AG08395 (cell line): ENCODE results near the gene SEZ6.
"Not testable (repeated sequence)": the region's sequence is repeated elsewhere in the genome, so short reads cannot be mapped to it uniquely, and the experiment has no call there.

Experiments used
- DNase-seq: peaks from one replicate; pipeline ENCODE4 v3.0.0; 2012; ENCODE audit warnings: mixed read lengths, low spot score

SEZ6 gene

GRCh38 chr17:28935744-28936460, 69.9 kb downstream of the SEZ6 start:
- no peak for DNase-seq

GRCh38 chr17:28934508-28934907, 71.3 kb downstream of the SEZ6 start:
- not testable (repeated sequence) for DNase-seq

DNA sequence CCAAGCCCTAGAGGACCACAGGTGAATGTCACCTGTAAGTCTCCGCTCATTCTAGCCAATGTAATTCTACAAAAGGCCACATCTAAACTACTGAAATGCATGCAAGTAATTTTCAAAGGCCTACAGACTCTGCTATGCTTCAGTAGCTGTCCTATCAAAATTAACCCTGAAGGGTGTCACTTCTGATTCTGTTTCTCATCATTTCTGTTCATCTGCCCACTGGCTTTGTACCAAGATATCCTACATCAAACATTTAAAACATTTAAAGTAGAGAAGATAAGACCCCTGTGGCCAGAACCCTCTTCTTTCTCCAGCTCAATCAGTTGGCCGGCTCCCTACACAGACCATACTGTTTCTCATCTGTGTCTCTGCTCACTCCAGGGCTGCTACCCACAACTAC, 76.0 kb downstream of the SEZ6 start:
- DNase-seq: no peak

DNA sequence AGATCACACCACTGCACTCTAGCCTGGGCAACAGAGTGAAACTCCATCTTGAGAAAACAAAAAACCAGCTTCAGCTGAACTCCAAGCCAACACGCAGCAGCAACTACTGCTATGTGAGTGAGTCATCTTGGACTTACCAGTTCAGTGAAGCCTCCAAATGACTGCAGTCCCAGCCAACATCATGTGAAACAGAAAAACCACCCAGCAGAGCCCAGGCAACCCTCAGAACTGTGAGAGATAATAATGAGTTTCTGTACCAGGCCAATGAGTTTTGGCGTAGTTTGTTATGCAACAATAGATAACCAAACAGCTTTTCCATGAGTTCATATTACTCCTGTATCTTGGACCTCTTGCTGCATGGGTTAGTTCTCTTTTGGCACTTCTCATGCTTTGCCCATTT, 77.8 kb downstream of the SEZ6 start:
- no peak for DNase-seq

DNA sequence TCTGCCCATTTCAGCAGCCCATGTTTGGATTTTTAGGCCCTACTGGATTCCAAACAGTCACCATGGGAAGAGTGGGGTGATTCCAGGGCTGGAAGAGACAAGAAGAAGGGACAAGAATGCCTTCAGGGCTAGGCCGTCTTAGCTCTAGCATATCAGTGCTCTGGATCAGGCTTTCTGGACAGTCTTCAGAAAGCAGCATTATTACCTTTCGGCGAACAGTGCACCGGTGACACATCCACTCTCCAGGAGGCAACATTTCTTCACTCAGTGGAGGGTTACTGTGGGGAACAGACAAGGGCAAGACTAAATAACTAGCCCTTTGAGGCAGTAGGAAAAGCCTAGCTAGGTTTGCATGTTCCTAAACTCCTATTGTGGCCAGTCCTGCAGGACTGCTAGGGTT, 79.0 kb downstream of the SEZ6 start:
- DNase-seq: no peak

DNA sequence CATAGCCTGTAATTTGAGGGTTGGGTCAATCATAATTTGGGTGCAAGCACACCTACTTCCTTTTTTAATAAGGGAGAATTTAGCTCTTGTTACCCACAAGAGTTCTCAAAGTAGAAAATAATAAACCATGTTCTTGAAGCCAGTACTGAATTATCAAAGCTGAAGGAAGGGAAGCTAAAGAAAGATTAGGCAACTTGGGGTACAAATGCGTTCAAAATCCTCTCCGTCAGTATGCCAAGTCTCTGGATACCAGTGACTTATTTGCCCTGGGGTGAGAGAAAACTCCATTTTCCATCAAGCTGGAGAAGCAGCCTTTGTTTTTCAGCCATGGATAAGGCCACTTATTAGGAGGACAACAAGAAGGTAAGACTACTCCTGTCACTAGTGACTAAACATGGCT, 79.5 kb downstream of the SEZ6 start:
- no peak for DNase-seq

DNA sequence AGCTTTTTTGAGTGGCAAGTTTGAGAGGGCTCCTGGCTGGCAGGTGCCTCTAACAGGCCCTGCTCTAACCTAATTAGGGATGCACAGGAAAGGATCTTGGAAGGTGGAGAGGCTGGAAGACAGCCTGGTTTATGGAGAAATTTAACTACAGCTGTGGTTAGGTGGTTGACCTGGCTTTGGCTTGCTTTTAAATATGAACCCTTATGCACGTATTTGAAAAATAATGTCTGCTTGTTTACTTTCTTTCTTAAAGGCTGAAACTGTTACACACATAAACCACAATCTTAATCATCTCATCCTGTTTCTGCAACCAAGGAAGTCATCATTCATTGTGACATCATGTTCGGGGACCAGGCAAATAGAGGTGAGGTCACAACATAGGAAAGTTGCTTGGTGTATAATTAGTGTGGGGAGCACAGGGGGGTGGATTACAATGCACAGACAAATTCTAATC, 79.9 kb downstream of the SEZ6 start:
- DNase-seq: peak; percentile 79

GRCh38 chr17:28920201-28920600, 85.6 kb downstream of the SEZ6 start:
- DNase-seq: no peak

DNA sequence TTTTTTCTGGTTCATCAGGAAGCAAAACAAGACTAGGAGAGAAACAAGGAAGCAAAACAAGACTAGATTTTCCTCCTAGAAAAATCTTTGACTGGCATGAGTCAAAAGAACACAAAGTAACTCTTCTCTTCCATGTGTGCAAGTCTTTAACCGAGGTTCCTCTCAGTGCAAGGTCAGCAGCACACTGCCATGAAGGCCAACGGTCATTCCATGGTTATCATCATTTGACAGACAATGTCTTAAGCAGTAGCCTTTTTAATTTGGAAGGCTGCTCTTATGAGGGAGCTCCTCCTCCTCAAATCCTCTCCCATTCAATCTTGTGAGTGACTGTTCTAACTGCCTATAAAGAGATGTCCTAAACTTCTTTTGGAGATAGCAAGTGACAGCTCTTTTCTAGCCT, 87.5 kb downstream of the SEZ6 start:
- no peak for DNase-seq

DNA sequence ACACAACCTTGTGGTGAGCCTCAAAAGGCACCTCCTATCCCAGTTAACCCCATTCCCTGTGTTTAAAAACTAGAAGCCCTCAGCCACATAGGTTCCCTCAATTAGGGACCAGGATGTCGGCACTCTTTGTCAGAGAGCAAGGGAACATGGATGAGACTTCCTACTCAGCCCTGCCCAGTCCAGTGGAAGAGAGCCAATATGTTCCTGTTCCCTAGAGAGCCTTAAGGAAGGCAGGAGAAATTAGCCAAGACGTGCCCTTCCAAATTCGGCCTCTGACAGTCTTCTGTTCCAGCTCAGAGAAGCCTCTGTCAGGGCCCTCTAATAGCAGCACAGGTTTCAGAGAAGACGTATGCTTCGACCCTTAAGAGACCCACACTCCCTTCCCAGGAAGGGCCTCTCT, 88.4 kb downstream of the SEZ6 start:
- no peak for DNase-seq

- no peak for DNase-seq
Measured at GRCh38 chr17:28917029-28917428, 88.8 kb downstream of the SEZ6 start.

DNA sequence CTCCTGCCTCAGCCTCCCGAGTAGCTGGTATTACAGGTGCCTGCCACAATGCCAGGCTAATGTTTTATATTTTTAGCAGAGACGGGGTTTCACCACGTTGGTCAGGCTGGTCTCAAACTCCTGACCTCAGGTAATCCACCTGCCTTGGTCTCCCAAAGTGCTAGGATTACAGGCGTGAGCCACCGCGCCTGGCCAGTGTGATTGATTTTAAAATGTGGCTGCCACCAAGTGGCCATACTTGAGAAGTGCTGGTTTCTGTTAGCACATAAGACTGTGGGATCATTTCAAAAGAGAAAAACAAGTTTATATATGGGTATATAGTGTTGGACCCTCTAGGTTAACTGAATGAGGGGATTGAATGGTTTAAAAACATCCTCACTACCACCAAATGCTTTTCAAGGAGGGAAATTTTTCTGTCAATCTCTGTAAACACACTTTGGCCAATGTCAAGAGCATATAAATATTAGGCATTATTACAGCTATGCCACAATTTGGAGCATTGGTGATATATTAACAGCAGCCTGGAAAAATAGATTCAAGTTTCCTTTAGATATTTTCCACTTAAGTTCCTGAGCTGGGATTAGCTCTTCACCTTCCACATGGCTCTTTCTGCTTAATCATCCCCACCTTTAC, 89.4 kb downstream of the SEZ6 start:
- peak; percentile 53 for DNase-seq

- no peak for DNase-seq
Measured at GRCh38 chr17:28912938-28913333, 92.9 kb downstream of the SEZ6 start.

DNA sequence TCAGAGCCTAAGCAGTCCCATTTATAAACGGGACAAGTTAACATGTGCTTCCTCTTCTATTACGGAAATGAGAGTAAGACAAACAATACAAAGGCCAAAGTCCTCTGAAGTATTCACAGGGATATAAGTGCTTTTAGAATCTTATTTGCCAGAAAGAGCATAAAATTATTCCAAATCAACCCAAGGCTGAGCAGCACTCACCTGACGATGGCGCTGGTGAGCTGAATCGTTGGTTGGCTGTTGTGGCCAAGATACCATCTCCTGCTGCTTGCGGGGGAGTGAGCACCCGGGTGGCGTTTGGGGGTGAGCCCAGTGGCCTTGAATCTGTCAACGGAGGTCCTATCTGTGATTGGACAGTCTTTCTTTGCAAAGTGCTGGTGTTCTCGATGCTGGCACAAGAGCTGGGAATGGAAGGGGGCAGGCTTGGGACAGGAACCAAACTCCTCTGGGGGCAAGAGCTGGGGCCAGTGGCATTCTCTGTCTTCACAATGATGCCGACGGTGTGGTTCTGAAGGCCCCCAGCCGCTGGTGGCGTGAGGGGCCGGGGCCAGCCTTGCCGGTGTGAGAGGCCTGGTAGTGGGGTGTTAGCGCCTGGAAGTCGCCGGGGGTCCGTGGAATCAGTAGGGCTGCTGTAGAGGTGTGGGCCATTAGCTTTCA, 93.4 kb downstream of the SEZ6 start:
- DNase-seq: no peak

- DNase-seq: no peak
Measured at GRCh38 chr17:28911411-28912045, 94.3 kb downstream of the SEZ6 start.

- no peak for DNase-seq
Measured at GRCh38 chr17:28910534-28910933, 95.3 kb downstream of the SEZ6 start.

GRCh38 chr17:28908640-28909167, 97.1 kb downstream of the SEZ6 start:
- peak; percentile 77 for DNase-seq

DNA sequence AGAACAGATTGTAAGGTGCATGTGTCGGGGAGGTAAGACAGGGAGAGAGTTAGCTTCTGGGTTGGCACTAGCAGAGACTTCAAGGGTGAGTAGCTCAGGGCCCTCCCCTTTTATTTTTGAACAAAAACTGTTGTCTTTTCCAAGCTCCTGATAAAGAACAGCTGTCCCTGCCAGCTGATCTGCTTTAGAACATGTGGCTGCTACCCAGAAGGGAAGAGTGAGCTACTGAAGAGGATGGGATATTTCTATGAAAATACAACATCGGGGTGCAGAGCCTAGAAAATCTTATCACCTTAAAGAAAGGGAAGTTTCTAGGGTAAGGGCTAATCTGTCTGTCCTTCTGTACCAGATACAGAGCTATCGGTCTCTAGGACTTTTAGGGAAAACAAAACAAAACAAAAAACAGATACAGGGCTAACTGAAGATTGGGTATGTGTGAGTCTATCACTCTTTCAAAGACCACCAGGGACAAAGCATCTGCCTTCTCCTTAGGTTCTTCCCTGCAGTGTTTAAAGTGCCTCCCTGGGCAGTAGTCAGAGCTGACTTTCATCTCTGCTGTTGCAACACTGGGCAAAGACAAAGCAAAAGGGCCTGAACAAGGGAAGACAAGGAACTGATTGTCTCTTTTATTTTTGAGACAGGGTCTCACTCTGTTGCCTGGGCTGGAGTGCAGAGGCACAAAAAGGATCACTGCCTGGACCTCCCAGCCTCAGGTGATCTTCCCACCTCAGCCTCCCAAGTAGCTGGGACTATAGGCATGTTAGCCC, 97.9 kb downstream of the SEZ6 start:
- no peak for DNase-seq

- DNase-seq: no peak
Measured at GRCh38 chr17:28906706-28907438, 99.0 kb downstream of the SEZ6 start.

DNA sequence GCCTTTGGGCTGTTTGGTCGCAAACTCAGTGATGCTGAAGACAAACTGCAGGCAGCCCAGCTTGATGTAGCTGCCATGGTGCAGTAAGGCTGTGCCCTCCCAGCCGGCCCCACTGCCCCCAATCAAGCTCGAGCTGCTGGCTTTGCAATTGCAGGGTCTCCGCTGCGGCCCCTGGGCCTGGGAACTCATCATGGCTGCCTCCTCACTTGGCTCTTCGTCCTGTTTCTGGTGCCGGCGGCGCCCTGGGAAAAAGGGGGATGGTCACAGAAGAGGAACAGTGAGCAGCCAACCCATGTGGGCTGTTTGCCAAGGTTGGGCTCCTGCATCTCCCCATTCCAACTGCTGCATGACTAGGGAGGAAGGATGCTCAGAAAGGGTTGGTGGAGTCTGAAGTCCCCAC, 99.6 kb downstream of the SEZ6 start:
- no peak for DNase-seq
